HG03064 (cell line): Measurements from ENCODE around the gene MTCL3.
"Not testable (repeated sequence)": the region's sequence is repeated elsewhere in the genome, so short reads cannot be mapped to it uniquely, and the experiment has no call there.

Experiments used
- ATAC-seq: cut with Tn5 transposase; IDR thresholded peaks from one replicate; pipeline ENCODE4 v1.9.1; 2021; ENCODE audit warnings: low read depth; ENCODE audit not compliant: unreplicated experiment

MTCL3 gene

GRCh38 chr6:127439718-127440117, 79.4 kb downstream of the MTCL3 start:
- ATAC-seq = no peak

GRCh38 chr6:127436578-127437110, 82.5 kb downstream of the MTCL3 start:
- ATAC-seq = no peak

DNA sequence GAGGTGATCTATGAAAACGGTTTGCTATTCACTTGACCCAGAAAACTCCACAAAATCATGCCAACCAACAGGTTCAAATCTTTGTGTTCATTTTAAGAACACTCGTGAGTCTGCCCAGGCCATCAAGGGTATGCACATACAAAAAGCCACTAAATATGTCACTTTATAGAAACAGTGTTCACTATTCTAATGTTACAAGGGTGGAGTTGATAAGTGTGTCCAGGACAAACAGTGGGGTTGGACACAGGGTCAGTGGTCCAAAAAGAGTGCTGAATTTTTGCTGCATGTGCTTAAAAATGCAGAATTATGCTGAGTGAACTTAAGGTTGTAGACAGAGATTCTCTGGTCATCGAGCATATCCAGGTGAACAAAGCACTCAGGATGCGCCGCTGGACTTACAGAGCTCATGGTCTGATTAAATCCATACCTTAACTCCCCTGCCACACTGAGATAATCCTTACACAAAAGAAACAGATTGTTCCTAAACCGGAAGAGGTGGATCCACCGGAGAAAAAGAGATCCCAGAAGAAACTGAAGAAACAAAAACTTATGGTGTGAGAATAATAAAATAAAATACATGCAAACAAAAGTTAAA, 83.4 kb downstream of the MTCL3 start:
- no peak for ATAC-seq

DNA sequence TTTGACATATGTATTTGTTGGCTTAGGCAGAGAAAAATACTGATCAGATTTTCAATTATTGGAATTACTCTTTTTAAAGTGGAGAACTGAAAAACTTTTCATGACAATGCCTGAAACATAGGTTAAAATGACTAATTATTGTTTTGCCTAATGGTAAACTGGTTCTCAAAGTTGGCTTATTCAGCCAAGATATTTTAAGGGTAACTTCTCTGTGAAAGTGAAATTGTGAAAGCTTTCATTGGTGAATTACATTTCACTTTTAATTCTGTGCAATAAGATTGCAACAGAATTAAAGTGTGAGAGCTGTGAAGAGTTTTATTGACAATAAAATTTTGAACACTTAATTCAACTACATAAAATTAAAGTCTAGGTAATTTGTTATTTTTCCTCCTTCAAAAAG, 84.5 kb downstream of the MTCL3 start:
- no peak for ATAC-seq

GRCh38 chr6:127428562-127428961, 90.6 kb downstream of the MTCL3 start:
- not testable (repeated sequence) for ATAC-seq

DNA sequence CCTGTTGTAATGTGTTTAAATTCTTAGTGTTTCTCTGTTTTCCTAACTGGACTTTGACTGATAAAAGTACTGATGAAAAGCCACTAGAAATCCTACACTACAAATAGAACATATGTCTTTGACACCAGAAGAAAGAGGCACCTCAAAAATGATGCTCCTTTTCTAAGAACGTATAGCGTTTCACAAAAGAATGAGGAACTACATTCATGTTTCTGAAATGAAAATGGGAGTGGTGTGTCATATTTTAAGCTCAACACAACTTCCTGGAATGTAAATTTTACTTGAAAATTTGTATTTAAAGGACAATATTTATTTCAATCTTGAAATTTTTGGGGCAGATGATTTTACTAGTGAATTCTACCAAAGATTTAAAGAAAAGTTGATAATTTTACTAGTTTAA, 95.2 kb downstream of the MTCL3 start:
- no peak for ATAC-seq
